Sigmoid colon (tissue), 7 donors: Measurements from ENCODE around the gene TOX2. TPM values are rescaled to one million over a fixed set of nuclear protein-coding genes. Genes with fewer than 3 reads are reported as not detected.

Experiments
- DNase-seq: peaks from one replicate; pipeline ENCODE4 v3.0.0-alpha.2; 2019
- H3K27ac ChIP-seq, 4 donors: fragments of 200-600 bp; sonication (generic); one replicate each; pipeline ENCODE4 v1.5.1; 2016 to 2019; ENCODE audit warnings: mild to moderate bottlenecking in 1 of 4
- H3K27me3 ChIP-seq, 3 donors: fragments of 200-600 bp; sonication (generic); one replicate each; pipeline ENCODE4 v1.5.1; 2019; ENCODE audit warnings: mild to moderate bottlenecking in 1 of 3
- H3K36me3 ChIP-seq, 4 donors: fragments of 200-600 bp; sonication (generic); one replicate each; pipeline ENCODE4 v1.5.1; 2016 to 2019
- H3K4me1 ChIP-seq, 4 donors: fragments of 200-600 bp; sonication (generic); one replicate each; pipeline ENCODE4 v1.5.1; 2017 to 2019
- H3K4me3 ChIP-seq, 4 donors: fragments of 200-600 bp; sonication (generic); one replicate each; pipeline ENCODE4 v1.5.1; 2017 to 2019; ENCODE audit warnings: mild to moderate bottlenecking in 2 of 4, moderate library complexity in 1 of 4
- H3K9me3 ChIP-seq, 4 donors: fragments of 200-600 bp in 3 of 4; sonication (generic) in 3 of 4; one replicate each; pipeline versions ENCODE4 v1.5.1 to v1.6.1; 2013 to 2019
- CTCF ChIP-seq, 4 experiments: fragments of 450-650 bp in 3 of 4; fragments of 200-600 bp in 1 of 4; IDR thresholded peaks; one replicate each; pipeline ENCODE4 v1.5.1; 2016 to 2019; ENCODE audit warnings: antibody characterized with exemption in 4 of 4, mild to moderate bottlenecking in 3 of 4, moderate library complexity in 2 of 4
- EP300 ChIP-seq, 4 donors: sonication (generic); formaldehyde crosslinking; IDR thresholded peaks; one replicate each; pipeline ENCODE4 v1.6.1; 2017; ENCODE audit warnings: antibody characterized with exemption in 4 of 4
- POLR2A ChIP-seq, 2 donors: fragments of 450-650 bp; IDR thresholded peaks; one replicate each; pipeline ENCODE4 v1.6.1; 2016; ENCODE audit warnings: antibody characterized with exemption in 2 of 2, mild to moderate bottlenecking in 2 of 2, moderate library complexity in 2 of 2
- POLR2AphosphoS5 ChIP-seq, 4 donors: sonication (generic); formaldehyde crosslinking; IDR thresholded peaks; one replicate each; pipeline ENCODE4 v1.6.1; 2017; ENCODE audit warnings: antibody characterized with exemption in 4 of 4
- WGBS, 2 donors: extraction: QIAGEN DNeasy Blood & Tissue Kit; methylation state at CpG; one replicate each; pipeline ENCODE4 v1.1.7; 2013; 5-methylcytosine and 5-hydroxymethylcytosine counted together
- intact Hi-C: fragments of 100-400 bp; cut with DNase I; formaldehyde crosslinking; loops from one replicate; pipeline ENCODE4 v1.15.1; 2023
- polyA plus RNA-seq, 3 donors: library from polyadenylated mRNA; stranded (reverse); fragments of 200-250 nt; gene quantifications; one replicate each; pipeline ENCODE4 v1.2.3, GENCODE V29; 2013
- total RNA-seq, 4 donors: library from RNA; depleted of rRNA; stranded (reverse); fragments of >200 nt; gene quantifications; one replicate each; pipeline ENCODE4 v1.1.0, GENCODE V29; 2016
- donor health status: healthy with polysubstance abuse.
- donor health status: Bipolar disorder and iron deficiency.
- donor health status: healthy.

The TOX2 gene
- total and polyA plus RNA-seq, 7 donors: 0.27 to 8.1 (median 1.7) TPM

GRCh38 chr20:43983904-43984361 lies 69.3 kb downstream of the TOX2 start:
- no peak for DNase-seq
- Histone ChIP-seq H3K4me3 (no peak overlapping the region), H3K27me3 (no peaks in the 10 kb centered on the region), H3K36me3 (no peaks in the 10 kb centered on the region), H3K27ac (no peak overlapping the region), H3K9me3 (no peaks in the 10 kb centered on the region), H3K4me1 (no peaks in the 10 kb centered on the region)
- TF ChIP-seq CTCF (IDR thresholded peaks at IDR 0.05) (no peak), POLR2A (IDR thresholded peaks at IDR 0.05) (no peak), POLR2AphosphoS5 (IDR thresholded peaks at IDR 0.05) (no peak), EP300 (IDR thresholded peaks at IDR 0.05) (no peak)
- intact Hi-C loops: loop anchor here (5.0 kb wide), 1 partner anchor 98 kb away; no protein-coding TSS in a partner anchor
- WGBS, 2 donors: 17 to 64% methylated on average over 6 of the region's 6 CpGs

GRCh38 chr20:43984587-43984986 lies 69.9 kb downstream of the TOX2 start:
- TF ChIP-seq EP300 (IDR thresholded peaks at IDR 0.05) (no peak), POLR2AphosphoS5 (IDR thresholded peaks at IDR 0.05) (no peak), CTCF (IDR thresholded peaks at IDR 0.05) (no peak), POLR2A (IDR thresholded peaks at IDR 0.05) (no peak)
- no peak for DNase-seq
- Histone ChIP-seq H3K36me3 (no peaks in the 10 kb centered on the region), H3K4me3 (no peak overlapping the region), H3K9me3 (no peaks in the 10 kb centered on the region), H3K27me3 (no peaks in the 10 kb centered on the region), H3K4me1 (no peaks in the 10 kb centered on the region), H3K27ac (no peak overlapping the region)
- intact Hi-C loops: loop anchor here (5.0 kb wide), 1 partner anchor 98 kb away; no protein-coding TSS in a partner anchor
- WGBS, 2 donors: 17 to 59% methylated on average over 4 of the region's 4 CpGs

GRCh38 chr20:43985121-43985520 lies 70.5 kb downstream of the TOX2 start:
- WGBS, 2 donors: 35 to 74% methylated on average over 3 of the region's 3 CpGs
- Histone ChIP-seq H3K9me3 (peaks cover 0 to 2% (median 0%) of the 10 kb centered on the region in 4 donors), H3K27me3 (no peaks in the 10 kb centered on the region), H3K36me3 (no peaks in the 10 kb centered on the region), H3K4me3 (no peak overlapping the region), H3K27ac (no peak overlapping the region), H3K4me1 (no peaks in the 10 kb centered on the region)
- no peak for DNase-seq
- no peak for TF ChIP-seq POLR2A (IDR thresholded peaks at IDR 0.05)
- no peak for TF ChIP-seq CTCF (IDR thresholded peaks at IDR 0.05)
- TF ChIP-seq POLR2AphosphoS5 (IDR thresholded peaks at IDR 0.05): no peak
- TF ChIP-seq EP300 (IDR thresholded peaks at IDR 0.05): no peak
- intact Hi-C loops: no loop called here

GRCh38 chr20:43985608-43986316 lies 71.1 kb downstream of the TOX2 start:
- Histone ChIP-seq H3K27ac (no peak overlapping the region), H3K27me3 (no peaks in the 10 kb centered on the region), H3K4me3 (no peak overlapping the region), H3K4me1 (no peaks in the 10 kb centered on the region), H3K36me3 (no peaks in the 10 kb centered on the region), H3K9me3 (peaks cover 0 to 2% (median 0%) of the 10 kb centered on the region in 4 donors)
- intact Hi-C loops: no loop called here
- TF ChIP-seq POLR2A (IDR thresholded peaks at IDR 0.05) (no peak), POLR2AphosphoS5 (IDR thresholded peaks at IDR 0.05) (no peak), EP300 (IDR thresholded peaks at IDR 0.05) (no peak), CTCF (IDR thresholded peaks at IDR 0.05) (no peak)
- no peak for DNase-seq
- 80 to 88% methylated on average over 9 of the region's 9 CpGs for WGBS, 2 donors
